ENCODE measurements around the gene ZNF3.

DNA sequence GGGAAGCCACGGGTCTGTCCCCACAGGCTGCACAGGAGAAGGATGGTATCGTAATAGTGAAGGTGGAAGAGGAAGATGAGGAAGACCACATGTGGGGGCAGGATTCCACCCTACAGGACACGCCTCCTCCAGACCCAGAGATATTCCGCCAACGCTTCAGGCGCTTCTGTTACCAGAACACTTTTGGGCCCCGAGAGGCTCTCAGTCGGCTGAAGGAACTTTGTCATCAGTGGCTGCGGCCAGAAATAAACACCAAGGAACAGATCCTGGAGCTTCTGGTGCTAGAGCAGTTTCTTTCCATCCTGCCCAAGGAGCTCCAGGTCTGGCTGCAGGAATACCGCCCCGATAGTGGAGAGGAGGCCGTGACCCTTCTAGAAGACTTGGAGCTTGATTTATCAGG lies 58.0 kb downstream of the ZNF3 start:
- TF ChIP-seq CTCF (IDR thresholded peaks at IDR 0.05) (no peak), POLR2A (IDR thresholded peaks at IDR 0.05) (no peak)

All from adrenal gland (tissue), 5 donors.